ENCODE data around the gene LRRN2.

Gene LRRN2

GRCh38 chr1:204612326-204612725, 73.2 kb downstream of the LRRN2 start:
- H2AFZ ChIP-seq (ENCODE audit: low read length): no peak overlapping the region
- TF ChIP-seq CTCF (IDR thresholded peaks at IDR 0.05; ENCODE audit: low read length): no peak
- TF ChIP-seq EZH2 (IDR thresholded peaks at IDR 0.05; ENCODE audit: borderline replicate concordance, low read length): no peak
- H3K27me3 ChIP-seq (ENCODE audit: insufficient read depth, low read length): peaks cover 8% of the 10 kb centered on the region; the same call in 1 of the 2 replicates
- no peaks in the 10 kb centered on the region for H3K79me2 ChIP-seq (ENCODE audit: insufficient read depth, low read length)
- H3K9ac ChIP-seq (ENCODE audit: low read length): no peak overlapping the region
- H3F3A ChIP-seq (ENCODE audit: insufficient read depth, low read length): no peaks in the 10 kb centered on the region
- H3K4me2 ChIP-seq (ENCODE audit: low read length): no peak overlapping the region
- no peak overlapping the region for H3K4me3 ChIP-seq (ENCODE audit: low read depth, low read length, poor library complexity, severe bottlenecking)
- no peaks in the 10 kb centered on the region for H3K9me3 ChIP-seq (ENCODE audit: low read length)
- H3K9me2 ChIP-seq (ENCODE audit: low read depth, low read length): no peaks in the 10 kb centered on the region
- no peaks in the 10 kb centered on the region for H4K20me1 ChIP-seq (ENCODE audit: insufficient read depth, low read length)
- no peak overlapping the region for H3K27ac ChIP-seq (ENCODE audit: low read depth, low read length, poor library complexity, severe bottlenecking)
- H3K4me1 ChIP-seq (ENCODE audit: insufficient read depth, low read length, severe bottlenecking): no peaks in the 10 kb centered on the region
- H3K36me3 ChIP-seq (ENCODE audit: insufficient read depth, low read length): no peaks in the 10 kb centered on the region

GRCh38 chr1:204611036-204611435, 74.5 kb downstream of the LRRN2 start:
- H3K79me2 ChIP-seq (ENCODE audit: insufficient read depth, low read length): no peaks in the 10 kb centered on the region
- no peaks in the 10 kb centered on the region for H3K36me3 ChIP-seq (ENCODE audit: insufficient read depth, low read length)
- H3K27me3 ChIP-seq (ENCODE audit: insufficient read depth, low read length): 0 out of 2 replicates have a peak, but pooled peaks cover 1% of the 10 kb centered on the region
- H2AFZ ChIP-seq (ENCODE audit: low read length): no peak overlapping the region
- H3K9ac ChIP-seq (ENCODE audit: low read length): no peak overlapping the region
- no peaks in the 10 kb centered on the region for H3K9me3 ChIP-seq (ENCODE audit: low read length)
- TF ChIP-seq CTCF (IDR thresholded peaks at IDR 0.05; ENCODE audit: low read length) (no peak), EZH2 (IDR thresholded peaks at IDR 0.05; ENCODE audit: borderline replicate concordance, low read length) (no peak)
- no peak overlapping the region for H3K4me3 ChIP-seq (ENCODE audit: low read depth, low read length, poor library complexity, severe bottlenecking)
- no peaks in the 10 kb centered on the region for H3K9me2 ChIP-seq (ENCODE audit: low read depth, low read length)
- no peak overlapping the region for H3K27ac ChIP-seq (ENCODE audit: low read depth, low read length, poor library complexity, severe bottlenecking)
- no peaks in the 10 kb centered on the region for H4K20me1 ChIP-seq (ENCODE audit: insufficient read depth, low read length)
- no peak overlapping the region for H3K4me2 ChIP-seq (ENCODE audit: low read length)
- no peaks in the 10 kb centered on the region for H3K4me1 ChIP-seq (ENCODE audit: insufficient read depth, low read length, severe bottlenecking)
- no peaks in the 10 kb centered on the region for H3F3A ChIP-seq (ENCODE audit: insufficient read depth, low read length)

GRCh38 chr1:204607910-204608309, 77.6 kb downstream of the LRRN2 start:
- Histone ChIP-seq H3K9me3 (ENCODE audit: low read length) (no peaks in the 10 kb centered on the region), H3K4me1 (ENCODE audit: insufficient read depth, low read length, severe bottlenecking) (no peaks in the 10 kb centered on the region), H2AFZ (ENCODE audit: low read length) (no peak overlapping the region), H3K9me2 (ENCODE audit: low read depth, low read length) (no peaks in the 10 kb centered on the region), H3K27me3 (ENCODE audit: insufficient read depth, low read length) (no peaks in the 10 kb centered on the region), H3K4me2 (ENCODE audit: low read length) (no peak overlapping the region), H3F3A (ENCODE audit: insufficient read depth, low read length) (no peaks in the 10 kb centered on the region), H4K20me1 (ENCODE audit: insufficient read depth, low read length) (no peaks in the 10 kb centered on the region), H3K36me3 (ENCODE audit: insufficient read depth, low read length) (no peaks in the 10 kb centered on the region), H3K4me3 (ENCODE audit: low read depth, low read length, poor library complexity, severe bottlenecking) (no peak overlapping the region), H3K79me2 (ENCODE audit: insufficient read depth, low read length) (no peaks in the 10 kb centered on the region), H3K9ac (ENCODE audit: low read length) (no peak overlapping the region), H3K27ac (ENCODE audit: low read depth, low read length, poor library complexity, severe bottlenecking) (no peak overlapping the region)
- TF ChIP-seq EZH2 (IDR thresholded peaks at IDR 0.05; ENCODE audit: borderline replicate concordance, low read length): no peak
- no peak for TF ChIP-seq CTCF (IDR thresholded peaks at IDR 0.05; ENCODE audit: low read length)
